ENCODE measurements around the gene HNF4A.

The HNF4A gene

GRCh38 chr20:44406572-44407137 is 51.2 kb downstream of the HNF4A start:
- no peak for DNase-seq (ENCODE audit: low read depth)

- DNase-seq (ENCODE audit: low read depth), result no peak
Observed at GRCh38 chr20:44407402-44408184, 52.1 kb downstream of the HNF4A start.

GRCh38 chr20:44409132-44409600 is 53.7 kb downstream of the HNF4A start:
- DNase-seq (ENCODE audit: low read depth), result no peak

GRCh38 chr20:44410583-44411019 is 55.1 kb downstream of the HNF4A start:
- DNase-seq (ENCODE audit: low read depth), result no peak

GRCh38 chr20:44411020-44411756 is 55.7 kb downstream of the HNF4A start:
- no peak for DNase-seq (ENCODE audit: low read depth)

GRCh38 chr20:44411757-44412401 is 56.4 kb downstream of the HNF4A start:
- DNase-seq (ENCODE audit: low read depth), result no peak

GRCh38 chr20:44412402-44413144 is 57.1 kb downstream of the HNF4A start:
- no peak for DNase-seq (ENCODE audit: low read depth)

GRCh38 chr20:44413575-44414345 is 58.3 kb downstream of the HNF4A start:
- DNase-seq (ENCODE audit: low read depth), result no peak

GRCh38 chr20:44414346-44414714 is 58.8 kb downstream of the HNF4A start:
- DNase-seq (ENCODE audit: low read depth), result no peak

- DNase-seq (ENCODE audit: low read depth), result no peak
Observed at GRCh38 chr20:44414808-44415207, 59.3 kb downstream of the HNF4A start.

GRCh38 chr20:44415833-44416715 is 60.6 kb downstream of the HNF4A start:
- no peak for DNase-seq (ENCODE audit: low read depth)

GRCh38 chr20:44418069-44418905 is 62.8 kb downstream of the HNF4A start:
- DNase-seq (ENCODE audit: low read depth), result no peak

- no peak for DNase-seq (ENCODE audit: low read depth)
Observed at GRCh38 chr20:44419131-44419844, 63.8 kb downstream of the HNF4A start.

- no peak for DNase-seq (ENCODE audit: low read depth)
Observed at GRCh38 chr20:44420497-44420896, 65.0 kb downstream of the HNF4A start.

- DNase-seq (ENCODE audit: low read depth), result no peak
Observed at GRCh38 chr20:44422083-44422482, 66.6 kb downstream of the HNF4A start.

GRCh38 chr20:44423480-44423879 is 68.0 kb downstream of the HNF4A start:
- no peak for DNase-seq (ENCODE audit: low read depth)

- no peak for DNase-seq (ENCODE audit: low read depth)
Observed at GRCh38 chr20:44424039-44424495, 68.6 kb downstream of the HNF4A start.

- no peak for DNase-seq (ENCODE audit: low read depth)
Observed at GRCh38 chr20:44425923-44426322, 70.4 kb downstream of the HNF4A start.

All from activated T-helper 1 cell treated with Interleukin-2 at 50 U/mL for 16 hours (primary cell).